GM19324 (cell line): ENCODE measurements around the gene IFT27.
A peak's percentile ranks its signal among the peaks of the same experiment; 100 is the strongest.

Experiments
- ATAC-seq: cut with Tn5 transposase; IDR thresholded peaks from one replicate; pipeline ENCODE4 v1.9.1; 2021; ENCODE audit warnings: mild to moderate bottlenecking, moderate library complexity; ENCODE audit not compliant: unreplicated experiment, low FRiP score

IFT27 gene

GRCh38 chr22:36797911-36798673, 22.2 kb upstream of the IFT27 start:
- ATAC-seq = no peak

GRCh38 chr22:36797374-36797773, 21.5 kb upstream of the IFT27 start:
- ATAC-seq = no peak

GRCh38 chr22:36796552-36797175, 20.7 kb upstream of the IFT27 start:
- no peak for ATAC-seq

- ATAC-seq = no peak
These were observed 19.7 kb upstream of the IFT27 start for GRCh38 chr22:36795633-36796032.

- no peak for ATAC-seq
These were observed 14.7 kb upstream of the IFT27 start for GRCh38 chr22:36790648-36791047.

- no peak for ATAC-seq
These were observed 11.5 kb upstream of the IFT27 start for GRCh38 chr22:36787204-36787988.

- no peak for ATAC-seq
These were observed 7.8 kb upstream of the IFT27 start for GRCh38 chr22:36783743-36784142.

- peak; percentile 56 for ATAC-seq
These were observed 6.0 kb upstream of the IFT27 start for GRCh38 chr22:36781656-36782627.

- no peak for ATAC-seq
These were observed 2.1 kb upstream of the IFT27 start for GRCh38 chr22:36778020-36778419.

GRCh38 chr22:36776722-36777121, 803 bp upstream of the IFT27 start:
- ATAC-seq = no peak

- peak; percentile 19 for ATAC-seq
These were observed 344 bp downstream of the IFT27 start for GRCh38 chr22:36775586-36775963.

- no peak for ATAC-seq
These were observed 2.0 kb downstream of the IFT27 start for GRCh38 chr22:36773935-36774334.

- ATAC-seq = no peak
These were observed 3.5 kb downstream of the IFT27 start for GRCh38 chr22:36772451-36772850.

GRCh38 chr22:36771356-36772063, 4.4 kb downstream of the IFT27 start:
- ATAC-seq = no peak

GRCh38 chr22:36770513-36771231, 5.2 kb downstream of the IFT27 start:
- ATAC-seq = no peak

- no peak for ATAC-seq
These were observed 6.1 kb downstream of the IFT27 start for GRCh38 chr22:36769541-36770512.

- ATAC-seq = no peak
These were observed 7.3 kb downstream of the IFT27 start for GRCh38 chr22:36768616-36769015.

GRCh38 chr22:36768141-36768540, 7.8 kb downstream of the IFT27 start:
- ATAC-seq = no peak
